Mucosa of gallbladder (tissue), 1 donor: ENCODE data around the gene DFFB. TPM values are rescaled to one million over a fixed set of nuclear protein-coding genes. Genes with fewer than 3 reads are reported as not detected.

Experiments used
- DNase-seq: peaks from one replicate; pipeline ENCODE4 v3.0.0-alpha.2; 2020; ENCODE audit warnings: low spot score
- total RNA-seq: library from RNA; stranded (reverse); gene quantifications from one replicate; pipeline ENCODE4 v1.2.1, GENCODE V29; 2021
- donor health status: DM: no; HTN: no; CAD: no.

The DFFB gene
- total RNA-seq, 1 donor from 2014 or later, result 9.8 TPM

GRCh38 chr1:3872546-3872945 is 15.3 kb downstream of the DFFB start:
- DNase-seq, result no peak

- no peak for DNase-seq
Observed at GRCh38 chr1:3874736-3875135, 17.5 kb downstream of the DFFB start.

- DNase-seq, result no peak
Observed at GRCh38 chr1:3876716-3877115, 19.4 kb downstream of the DFFB start.

DNA sequence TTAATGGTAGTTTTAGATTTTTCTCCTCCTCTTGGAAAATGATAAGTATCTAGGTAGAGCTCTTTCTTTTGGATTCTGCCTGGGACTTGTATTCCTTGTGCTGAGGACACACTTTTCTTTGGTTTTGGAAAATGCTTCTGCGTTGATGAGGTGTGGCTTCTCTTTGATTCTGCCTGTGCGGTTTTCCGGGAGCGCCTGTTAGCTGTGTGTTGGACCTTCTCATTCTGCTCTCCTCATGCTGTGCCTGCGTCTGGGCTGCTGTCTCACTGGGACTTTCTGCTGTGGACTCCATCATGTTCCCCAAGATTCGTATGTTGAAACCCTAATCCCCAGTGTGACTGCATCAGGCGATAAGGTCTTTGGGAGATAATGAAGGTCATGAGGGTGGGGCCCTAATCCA is 21.8 kb downstream of the DFFB start:
- no peak for DNase-seq

DNA sequence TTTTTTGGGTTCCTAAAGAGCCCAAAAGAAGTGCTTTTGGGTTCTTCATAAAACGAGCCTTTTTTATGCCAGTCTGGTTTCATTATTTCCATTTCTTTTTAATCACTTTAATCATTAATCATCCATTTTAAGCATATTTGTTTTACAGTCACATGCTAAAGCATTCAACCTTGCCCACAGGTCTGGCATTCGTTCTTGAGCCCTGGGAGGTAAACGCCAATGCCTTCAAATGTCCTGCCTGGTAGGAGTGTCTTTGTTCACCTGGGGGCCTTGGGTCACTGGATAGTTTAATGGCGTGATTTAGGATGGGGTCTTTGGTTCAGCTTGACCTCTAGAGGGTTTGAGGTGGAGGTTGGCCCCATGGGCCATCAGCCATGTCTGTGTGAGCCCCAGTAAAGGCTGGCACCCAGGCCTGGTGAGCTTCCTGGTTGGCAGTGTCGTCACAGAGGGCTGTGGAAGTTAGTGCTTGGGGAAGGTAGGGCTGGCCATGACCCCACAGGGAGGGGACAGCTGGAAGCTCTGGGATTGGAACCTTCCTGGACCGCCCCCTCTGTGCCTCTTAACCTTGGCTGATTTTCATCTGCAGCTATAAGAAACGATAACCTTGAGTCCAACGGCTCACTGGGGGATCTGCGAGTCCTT is 22.6 kb downstream of the DFFB start:
- DNase-seq, result no peak

- no peak for DNase-seq
Observed at GRCh38 chr1:3880429-3881192, 23.3 kb downstream of the DFFB start.

DNA sequence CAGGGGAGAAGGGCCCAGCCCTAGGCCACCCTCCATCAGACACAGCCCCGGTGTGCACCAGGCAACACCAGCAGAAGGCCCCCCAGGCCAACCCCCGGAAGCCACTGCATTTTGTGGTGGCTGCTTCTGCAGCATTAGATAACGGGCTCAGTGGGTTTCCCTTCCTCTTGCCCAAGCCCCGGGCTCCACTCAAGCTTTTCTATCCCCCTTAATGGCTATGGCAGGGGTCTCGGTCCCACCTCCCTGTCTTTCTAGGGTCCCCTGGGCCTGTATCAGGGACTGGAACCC is 23.9 kb downstream of the DFFB start:
- DNase-seq, result no peak

DNA sequence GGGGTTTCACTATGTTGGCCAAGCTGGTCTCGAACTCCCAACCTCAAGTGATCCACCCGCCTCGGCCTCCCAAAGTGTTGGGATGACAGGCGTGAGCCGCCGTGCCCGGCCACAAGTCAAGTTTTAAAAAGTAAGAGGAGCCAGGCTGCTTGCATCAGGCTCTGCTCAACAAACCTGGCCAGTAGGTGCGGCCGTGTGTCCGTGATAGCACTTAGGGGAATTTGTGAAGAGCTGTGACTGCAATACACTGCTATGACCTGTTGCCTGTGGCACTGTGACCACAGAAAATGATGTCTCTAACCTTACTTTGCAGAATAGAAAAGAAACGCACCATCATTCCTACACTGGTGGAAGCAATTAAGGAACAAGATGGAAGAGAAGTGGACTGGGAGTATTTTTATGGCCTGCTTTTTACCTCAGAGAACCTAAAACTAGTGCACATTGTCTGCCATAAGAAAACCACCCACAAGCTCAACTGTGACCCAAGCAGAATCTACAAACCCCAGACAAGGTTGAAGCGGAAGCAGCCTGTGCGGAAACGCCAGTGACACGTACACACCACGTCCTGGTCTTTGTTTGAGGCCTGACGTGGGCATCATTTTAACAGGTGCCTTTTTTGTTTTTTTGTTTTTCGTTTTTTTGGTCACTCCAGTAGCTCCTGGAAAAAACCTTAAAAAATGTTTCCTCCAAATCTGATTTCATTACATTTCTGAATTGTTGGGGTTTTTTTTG is 26.1 kb downstream of the DFFB start:
- DNase-seq, result no peak

GRCh38 chr1:3884966-3885365 is 27.7 kb downstream of the DFFB start:
- no peak for DNase-seq

- DNase-seq, result no peak
Observed at GRCh38 chr1:3885611-3886010, 28.3 kb downstream of the DFFB start.

DNA sequence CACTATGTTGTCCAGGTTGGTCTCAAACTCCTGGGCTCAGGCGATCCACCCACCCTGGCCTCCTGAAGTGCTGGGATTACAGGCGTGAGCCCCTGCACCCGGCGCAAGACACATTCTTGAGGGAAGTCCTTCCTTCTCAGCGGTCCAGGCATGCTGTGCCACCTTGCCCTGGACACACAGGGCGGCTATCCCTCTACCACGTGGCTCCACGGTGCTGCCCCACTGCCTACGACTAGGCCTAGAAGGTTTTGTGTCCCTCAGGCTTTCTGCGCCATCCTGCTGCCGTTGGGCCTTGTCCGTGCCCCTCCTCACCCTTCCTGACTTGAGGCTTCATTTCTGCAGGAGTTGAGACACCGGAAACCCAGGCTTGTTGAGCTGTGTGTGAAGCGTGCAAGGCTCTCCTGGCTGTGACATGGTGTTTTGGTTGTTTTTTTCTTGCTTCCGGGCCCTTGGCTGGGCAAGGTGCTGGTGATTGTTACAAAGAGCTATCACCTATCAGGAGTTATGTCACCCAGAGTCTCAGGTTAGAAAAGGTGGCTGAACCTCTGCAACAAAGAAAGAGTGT is 28.9 kb downstream of the DFFB start:
- DNase-seq, result no peak

DNA sequence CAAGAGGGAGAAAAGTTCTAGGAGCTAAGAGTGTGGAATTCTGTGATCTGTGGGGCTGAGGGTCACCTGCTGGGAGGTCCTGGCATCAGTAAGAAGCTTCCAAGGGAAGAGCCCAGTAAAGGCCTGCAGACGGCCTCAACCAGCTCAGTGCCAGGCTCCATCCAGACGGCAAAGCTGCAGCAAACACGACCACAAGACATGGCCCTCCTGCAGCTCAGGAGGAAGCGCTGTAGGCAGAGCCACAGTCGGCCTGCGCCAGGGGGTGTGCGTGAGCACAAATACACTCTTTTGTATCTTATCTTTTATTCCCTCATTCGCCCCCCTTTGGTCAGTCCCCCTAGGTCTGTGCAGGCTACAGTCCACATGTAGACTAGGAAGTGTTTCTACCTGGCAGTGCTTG is 29.4 kb downstream of the DFFB start:
- no peak for DNase-seq

GRCh38 chr1:3888301-3888700 is 31.0 kb downstream of the DFFB start:
- no peak for DNase-seq

DNA sequence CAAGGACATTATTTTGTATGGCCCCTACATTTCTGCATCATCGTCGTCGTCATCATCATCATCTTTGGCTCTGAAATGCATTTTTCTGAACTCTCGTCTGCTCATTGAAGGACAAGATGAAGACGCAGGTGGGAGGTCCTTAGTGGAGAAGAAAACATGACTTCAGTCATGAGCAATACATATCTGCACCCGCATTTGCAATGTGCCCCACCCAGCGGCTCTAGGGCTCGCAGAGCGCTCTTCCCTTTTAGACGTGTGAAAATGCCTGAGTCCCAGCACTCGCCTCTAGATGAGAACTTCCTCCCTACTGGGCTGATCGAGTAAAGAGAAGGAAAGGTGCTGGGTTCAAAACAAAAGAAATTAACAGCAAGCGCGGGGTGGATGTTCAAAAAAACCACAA is 32.7 kb downstream of the DFFB start:
- no peak for DNase-seq

DNA sequence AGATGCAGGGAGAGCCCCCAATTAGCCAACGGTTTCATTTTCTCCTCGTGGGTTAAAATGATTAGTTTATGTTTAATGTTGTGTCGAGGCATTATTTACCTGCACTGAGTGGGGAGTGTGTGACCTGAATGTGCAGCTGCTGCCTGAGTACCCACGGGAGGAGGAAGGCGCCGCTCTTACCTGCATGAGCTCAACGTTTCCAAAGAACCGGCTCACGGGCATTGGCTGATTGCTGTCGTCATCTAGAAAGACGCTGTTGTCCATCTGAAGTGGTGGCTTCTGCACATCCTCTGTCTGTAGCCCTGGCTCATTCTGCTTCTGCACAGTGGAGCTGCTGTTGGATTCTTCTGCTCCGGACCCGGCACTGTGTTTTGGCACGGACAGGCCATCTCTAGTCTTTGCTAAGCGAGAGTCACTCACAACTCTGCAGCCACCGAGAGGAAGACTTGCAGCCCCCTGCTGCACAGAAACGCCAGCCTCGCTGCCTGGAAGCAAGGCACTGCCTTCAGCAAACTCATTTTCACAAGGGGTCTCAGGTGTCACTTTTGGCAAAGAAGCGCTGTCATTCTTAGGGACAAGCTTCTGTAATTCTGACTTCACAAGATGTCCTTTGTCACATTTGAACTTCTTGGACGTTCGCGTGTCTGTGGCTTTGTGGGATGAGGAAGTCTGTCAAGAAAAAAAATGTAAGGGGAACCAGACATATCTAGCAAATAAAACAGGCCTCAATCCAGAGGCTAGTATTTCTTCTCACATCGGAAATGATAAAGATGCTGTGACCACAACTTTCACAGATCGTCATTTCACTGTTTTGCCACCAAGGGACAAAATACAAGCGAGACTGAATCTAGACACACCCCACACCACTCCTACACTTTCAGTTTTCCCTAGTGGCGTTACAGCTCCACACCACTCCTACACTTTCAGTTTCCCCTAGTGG is 33.4 kb downstream of the DFFB start:
- DNase-seq, result no peak

DNA sequence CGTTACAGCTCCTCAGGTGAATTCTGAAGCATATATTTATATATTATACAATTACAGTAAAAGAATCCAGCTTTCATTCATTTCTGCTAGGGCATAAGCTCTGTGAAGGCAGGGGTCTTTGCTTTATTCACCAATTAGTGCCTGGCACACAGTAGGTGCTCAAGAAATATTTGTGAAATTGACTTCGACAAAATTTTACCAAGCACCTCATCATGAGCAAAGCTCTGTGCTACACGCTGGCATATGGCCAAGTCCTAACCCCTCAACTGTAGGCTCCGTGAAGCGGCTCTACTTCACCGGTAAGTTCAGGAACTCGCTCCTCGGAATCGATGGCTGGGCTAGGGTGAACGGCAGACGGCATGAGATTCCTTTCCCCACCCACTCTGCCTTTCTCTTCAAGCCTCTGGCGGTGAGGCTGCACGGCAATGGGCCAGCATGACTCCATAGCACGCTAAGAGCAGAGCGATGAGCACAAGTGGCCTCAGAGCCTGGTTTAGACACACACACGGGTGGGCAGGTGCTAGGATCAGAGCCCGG is 34.1 kb downstream of the DFFB start:
- DNase-seq, result no peak

- no peak for DNase-seq
Observed at GRCh38 chr1:3892748-3893147, 35.5 kb downstream of the DFFB start.

DNA sequence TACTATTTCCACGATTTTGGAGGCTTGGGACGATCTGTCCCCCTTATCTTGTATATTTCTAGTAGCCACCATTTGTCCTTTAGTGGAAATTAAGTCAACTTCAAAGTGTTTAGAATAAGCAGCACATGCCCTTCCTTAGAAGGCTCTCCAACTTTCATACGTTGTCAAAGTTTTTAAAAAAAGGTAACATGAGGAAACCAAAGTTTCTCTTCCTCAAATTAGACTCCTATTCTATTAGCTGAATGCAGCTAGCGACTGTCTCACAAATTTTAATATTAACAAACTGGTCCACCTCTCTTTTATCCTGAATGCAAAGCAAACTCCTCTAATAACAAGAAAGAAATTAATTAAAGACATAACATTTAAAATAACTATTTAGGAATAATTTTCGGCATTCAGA is 35.9 kb downstream of the DFFB start:
- DNase-seq, result no peak

- DNase-seq, result no peak
Observed at GRCh38 chr1:3894626-3895278, 37.5 kb downstream of the DFFB start.

DNA sequence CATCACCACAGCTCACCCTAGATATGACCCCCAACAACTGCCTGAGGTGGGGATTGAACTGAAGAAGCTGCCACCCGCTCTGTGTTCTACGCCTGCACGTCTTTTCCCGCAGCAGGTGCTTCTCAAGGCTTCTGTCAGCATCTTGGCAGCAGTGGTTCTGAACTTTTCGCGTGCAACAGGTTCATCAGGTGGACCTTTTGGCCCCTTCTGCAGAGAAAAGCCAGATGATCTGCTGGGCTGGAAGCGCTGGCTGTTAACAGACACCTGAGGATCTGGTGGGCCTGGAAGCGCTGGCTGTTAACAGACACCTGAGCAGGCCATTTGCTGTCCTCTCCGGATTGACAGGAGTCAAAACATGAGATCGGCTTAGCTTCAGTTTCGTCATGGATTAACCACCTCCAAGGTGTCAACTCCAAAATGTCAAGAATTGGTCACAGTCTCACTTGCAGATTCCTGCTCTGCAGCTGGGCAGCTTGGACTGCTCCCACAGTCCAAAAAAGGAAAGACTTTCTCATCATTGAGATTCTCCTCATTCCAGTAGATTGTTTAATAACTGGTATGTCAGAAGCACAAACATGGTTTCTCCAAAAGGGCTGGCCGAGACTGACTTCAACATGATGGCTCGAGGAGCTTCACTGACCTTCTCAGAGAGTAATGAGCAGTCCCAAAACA is 38.1 kb downstream of the DFFB start:
- no peak for DNase-seq
